H1 (cell line): ENCODE data around the gene MMP25. TPM values are rescaled to one million over a fixed set of nuclear protein-coding genes. Genes with fewer than 3 reads are reported as not detected.
A peak's percentile ranks its signal among the peaks of the same experiment; 100 is the strongest.

Experiments
- ASH2L ChIP-seq: fragments of 200-600, 300-600 bp; sonication (generic); IDR thresholded peaks from one replicate; pipeline ENCODE4 v1.7.1; 2017; ENCODE audit warnings: low read length
- CHD2 ChIP-seq: IDR thresholded peaks from 2 replicates; pipeline ENCODE4 v1.6.1; 2012; ENCODE audit warnings: low read length, improper control_type of control experiment
- CREB1 ChIP-seq: IDR thresholded peaks from 2 replicates; pipeline ENCODE4 v1.6.1; 2012; ENCODE audit warnings: inconsistent platforms
- CTBP2 ChIP-seq: IDR thresholded peaks from 2 replicates; pipeline ENCODE4 v1.7.0; 2011; ENCODE audit warnings: borderline replicate concordance, mild to moderate bottlenecking, moderate library complexity, mixed read lengths, low read length; ENCODE audit not compliant: insufficient read depth, insufficient read length
- GABPA ChIP-seq: IDR thresholded peaks from 2 replicates; pipeline ENCODE4 v1.6.1; 2011; ENCODE audit warnings: mild to moderate bottlenecking, low read length, moderate library complexity, borderline replicate concordance; ENCODE audit not compliant: insufficient read depth
- JUN ChIP-seq: IDR thresholded peaks from 2 replicates; pipeline ENCODE4 v1.6.1; 2011; ENCODE audit warnings: low read depth, mild to moderate bottlenecking, improper control_type of control experiment, low read length
- NANOG ChIP-seq: IDR thresholded peaks from 2 replicates; pipeline ENCODE4 v1.6.1; 2011; ENCODE audit warnings: low read length, low read depth, mild to moderate bottlenecking, inconsistent platforms; ENCODE audit not compliant: insufficient read depth, poor library complexity, severe bottlenecking
- SAP30 ChIP-seq: fragments of 300-600 bp; sonication (generic); IDR thresholded peaks from 2 replicates; pipeline ENCODE4 v1.7.1; 2012; ENCODE audit warnings: low read length, moderate library complexity, mild to moderate bottlenecking, inconsistent platforms; ENCODE audit not compliant: insufficient read depth, insufficient replicate concordance
- SIN3A ChIP-seq, 2 experiments: IDR thresholded peaks in 1 of 2; conservative IDR thresholded peaks in 1 of 2; 2 replicates each; pipeline ENCODE4 v1.6.1; 2011 to 2012; ENCODE audit warnings: low read length in 2 of 2, improper control_type of control experiment in 1 of 2, low read depth in 1 of 2, mild to moderate bottlenecking in 1 of 2
- polyA plus RNA-seq, 7 experiments: library from polyadenylated mRNA; depleted of rRNA in 3 of 7; stranded (reverse) in 5 of 7; unstranded in 2 of 7; fragments of >200 nt in 5 of 7; fragments of 200-250 nt in 2 of 7; gene quantifications; 1 replicate in 5 of 7; 2 replicates in 1 of 7; 4 replicates in 1 of 7; pipeline versions ENCODE4 v1.2.1 to v1.2.3, GENCODE V29; 2011 to 2013; ENCODE audit warnings: missing spikeins in 2 of 7, mixed read lengths in 2 of 7
- total RNA-seq: library from RNA; stranded (reverse); fragmentation: NEBNext Ultra II Directional; extraction: Animal tissue kit (Norgen Biotek cat#: 25700); gene quantifications from 2 replicates; pipeline ENCODE4 v1.2.1, GENCODE V29; 2021
- TF ChIP-seq, protein P1 (sequence below): fragments of 300-600 bp; sonication (generic); IDR thresholded peaks from 2 replicates; pipeline ENCODE4 v1.7.1; 2012; ENCODE audit warnings: low read length, moderate library complexity, mild to moderate bottlenecking, inconsistent platforms; ENCODE audit not compliant: insufficient replicate concordance

MMP25 gene
- total and polyA plus RNA-seq, 2 of the 8 experiments (the other 6 are each of a cell fraction or from before 2014, with no cell fraction given), result 7.7 to 26.7 TPM

DNA sequence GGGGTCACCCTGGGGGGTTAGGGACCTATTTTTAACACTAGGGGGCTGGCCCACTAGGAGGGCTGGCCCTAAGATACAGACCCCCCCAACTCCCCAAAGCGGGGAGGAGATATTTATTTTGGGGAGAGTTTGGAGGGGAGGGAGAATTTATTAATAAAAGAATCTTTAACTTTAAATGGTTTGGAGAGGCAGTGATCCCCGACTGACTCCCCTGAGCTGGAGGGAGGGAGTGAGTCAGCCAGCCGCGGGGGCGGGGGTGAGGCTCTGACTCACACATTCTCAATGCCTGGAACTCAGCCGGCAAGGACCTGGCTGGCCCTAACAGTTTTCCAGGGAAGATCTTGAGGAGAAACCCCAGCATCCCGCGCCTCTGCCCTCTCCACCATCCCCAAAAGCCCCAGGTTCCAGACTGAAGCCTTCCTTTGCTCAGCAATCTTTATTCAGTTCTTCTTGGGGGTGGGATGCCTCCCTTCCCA lies 24.1 kb upstream of the MMP25 start (continued):
- TF ChIP-seq, protein P1, sequence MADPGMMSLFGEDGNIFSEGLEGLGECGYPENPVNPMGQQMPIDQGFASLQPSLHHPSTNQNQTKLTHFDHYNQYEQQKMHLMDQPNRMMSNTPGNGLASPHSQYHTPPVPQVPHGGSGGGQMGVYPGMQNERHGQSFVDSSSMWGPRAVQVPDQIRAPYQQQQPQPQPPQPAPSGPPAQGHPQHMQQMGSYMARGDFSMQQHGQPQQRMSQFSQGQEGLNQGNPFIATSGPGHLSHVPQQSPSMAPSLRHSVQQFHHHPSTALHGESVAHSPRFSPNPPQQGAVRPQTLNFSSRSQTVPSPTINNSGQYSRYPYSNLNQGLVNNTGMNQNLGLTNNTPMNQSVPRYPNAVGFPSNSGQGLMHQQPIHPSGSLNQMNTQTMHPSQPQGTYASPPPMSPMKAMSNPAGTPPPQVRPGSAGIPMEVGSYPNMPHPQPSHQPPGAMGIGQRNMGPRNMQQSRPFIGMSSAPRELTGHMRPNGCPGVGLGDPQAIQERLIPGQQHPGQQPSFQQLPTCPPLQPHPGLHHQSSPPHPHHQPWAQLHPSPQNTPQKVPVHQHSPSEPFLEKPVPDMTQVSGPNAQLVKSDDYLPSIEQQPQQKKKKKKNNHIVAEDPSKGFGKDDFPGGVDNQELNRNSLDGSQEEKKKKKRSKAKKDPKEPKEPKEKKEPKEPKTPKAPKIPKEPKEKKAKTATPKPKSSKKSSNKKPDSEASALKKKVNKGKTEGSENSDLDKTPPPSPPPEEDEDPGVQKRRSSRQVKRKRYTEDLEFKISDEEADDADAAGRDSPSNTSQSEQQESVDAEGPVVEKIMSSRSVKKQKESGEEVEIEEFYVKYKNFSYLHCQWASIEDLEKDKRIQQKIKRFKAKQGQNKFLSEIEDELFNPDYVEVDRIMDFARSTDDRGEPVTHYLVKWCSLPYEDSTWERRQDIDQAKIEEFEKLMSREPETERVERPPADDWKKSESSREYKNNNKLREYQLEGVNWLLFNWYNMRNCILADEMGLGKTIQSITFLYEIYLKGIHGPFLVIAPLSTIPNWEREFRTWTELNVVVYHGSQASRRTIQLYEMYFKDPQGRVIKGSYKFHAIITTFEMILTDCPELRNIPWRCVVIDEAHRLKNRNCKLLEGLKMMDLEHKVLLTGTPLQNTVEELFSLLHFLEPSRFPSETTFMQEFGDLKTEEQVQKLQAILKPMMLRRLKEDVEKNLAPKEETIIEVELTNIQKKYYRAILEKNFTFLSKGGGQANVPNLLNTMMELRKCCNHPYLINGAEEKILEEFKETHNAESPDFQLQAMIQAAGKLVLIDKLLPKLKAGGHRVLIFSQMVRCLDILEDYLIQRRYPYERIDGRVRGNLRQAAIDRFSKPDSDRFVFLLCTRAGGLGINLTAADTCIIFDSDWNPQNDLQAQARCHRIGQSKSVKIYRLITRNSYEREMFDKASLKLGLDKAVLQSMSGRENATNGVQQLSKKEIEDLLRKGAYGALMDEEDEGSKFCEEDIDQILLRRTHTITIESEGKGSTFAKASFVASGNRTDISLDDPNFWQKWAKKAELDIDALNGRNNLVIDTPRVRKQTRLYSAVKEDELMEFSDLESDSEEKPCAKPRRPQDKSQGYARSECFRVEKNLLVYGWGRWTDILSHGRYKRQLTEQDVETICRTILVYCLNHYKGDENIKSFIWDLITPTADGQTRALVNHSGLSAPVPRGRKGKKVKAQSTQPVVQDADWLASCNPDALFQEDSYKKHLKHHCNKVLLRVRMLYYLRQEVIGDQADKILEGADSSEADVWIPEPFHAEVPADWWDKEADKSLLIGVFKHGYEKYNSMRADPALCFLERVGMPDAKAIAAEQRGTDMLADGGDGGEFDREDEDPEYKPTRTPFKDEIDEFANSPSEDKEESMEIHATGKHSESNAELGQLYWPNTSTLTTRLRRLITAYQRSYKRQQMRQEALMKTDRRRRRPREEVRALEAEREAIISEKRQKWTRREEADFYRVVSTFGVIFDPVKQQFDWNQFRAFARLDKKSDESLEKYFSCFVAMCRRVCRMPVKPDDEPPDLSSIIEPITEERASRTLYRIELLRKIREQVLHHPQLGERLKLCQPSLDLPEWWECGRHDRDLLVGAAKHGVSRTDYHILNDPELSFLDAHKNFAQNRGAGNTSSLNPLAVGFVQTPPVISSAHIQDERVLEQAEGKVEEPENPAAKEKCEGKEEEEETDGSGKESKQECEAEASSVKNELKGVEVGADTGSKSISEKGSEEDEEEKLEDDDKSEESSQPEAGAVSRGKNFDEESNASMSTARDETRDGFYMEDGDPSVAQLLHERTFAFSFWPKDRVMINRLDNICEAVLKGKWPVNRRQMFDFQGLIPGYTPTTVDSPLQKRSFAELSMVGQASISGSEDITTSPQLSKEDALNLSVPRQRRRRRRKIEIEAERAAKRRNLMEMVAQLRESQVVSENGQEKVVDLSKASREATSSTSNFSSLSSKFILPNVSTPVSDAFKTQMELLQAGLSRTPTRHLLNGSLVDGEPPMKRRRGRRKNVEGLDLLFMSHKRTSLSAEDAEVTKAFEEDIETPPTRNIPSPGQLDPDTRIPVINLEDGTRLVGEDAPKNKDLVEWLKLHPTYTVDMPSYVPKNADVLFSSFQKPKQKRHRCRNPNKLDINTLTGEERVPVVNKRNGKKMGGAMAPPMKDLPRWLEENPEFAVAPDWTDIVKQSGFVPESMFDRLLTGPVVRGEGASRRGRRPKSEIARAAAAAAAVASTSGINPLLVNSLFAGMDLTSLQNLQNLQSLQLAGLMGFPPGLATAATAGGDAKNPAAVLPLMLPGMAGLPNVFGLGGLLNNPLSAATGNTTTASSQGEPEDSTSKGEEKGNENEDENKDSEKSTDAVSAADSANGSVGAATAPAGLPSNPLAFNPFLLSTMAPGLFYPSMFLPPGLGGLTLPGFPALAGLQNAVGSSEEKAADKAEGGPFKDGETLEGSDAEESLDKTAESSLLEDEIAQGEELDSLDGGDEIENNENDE, result no peak
- TF ChIP-seq NANOG, result no peak
- no peak for TF ChIP-seq CHD2
- TF ChIP-seq CTBP2, result no peak
- TF ChIP-seq CREB1, result no peak
- TF ChIP-seq ASH2L, result no peak
- TF ChIP-seq JUN, result peak; percentile 78; the same call in 1 of the 2 replicates
- TF ChIP-seq SAP30, result no peak
- TF ChIP-seq GABPA, result no peak
- 0 out of 4 replicates have a peak, but pooled peaks of 1 of the 2 experiments have one; percentile 14 for TF ChIP-seq SIN3A (conservative IDR thresholded peaks at IDR 0.05 in 1 of 2, IDR thresholded peaks at IDR 0.05 in 1 of 2; ENCODE audit: low read depth in 1 of 2, low read length in 2 of 2)
